Fibroblast of skin of right biceps (primary cell): ENCODE measurements around the gene TFF1.

ENCODE experiments used
- DNase-seq: peaks from one replicate; pipeline ENCODE4 v3.0.0-alpha.2; 2013

The TFF1 gene

DNA sequence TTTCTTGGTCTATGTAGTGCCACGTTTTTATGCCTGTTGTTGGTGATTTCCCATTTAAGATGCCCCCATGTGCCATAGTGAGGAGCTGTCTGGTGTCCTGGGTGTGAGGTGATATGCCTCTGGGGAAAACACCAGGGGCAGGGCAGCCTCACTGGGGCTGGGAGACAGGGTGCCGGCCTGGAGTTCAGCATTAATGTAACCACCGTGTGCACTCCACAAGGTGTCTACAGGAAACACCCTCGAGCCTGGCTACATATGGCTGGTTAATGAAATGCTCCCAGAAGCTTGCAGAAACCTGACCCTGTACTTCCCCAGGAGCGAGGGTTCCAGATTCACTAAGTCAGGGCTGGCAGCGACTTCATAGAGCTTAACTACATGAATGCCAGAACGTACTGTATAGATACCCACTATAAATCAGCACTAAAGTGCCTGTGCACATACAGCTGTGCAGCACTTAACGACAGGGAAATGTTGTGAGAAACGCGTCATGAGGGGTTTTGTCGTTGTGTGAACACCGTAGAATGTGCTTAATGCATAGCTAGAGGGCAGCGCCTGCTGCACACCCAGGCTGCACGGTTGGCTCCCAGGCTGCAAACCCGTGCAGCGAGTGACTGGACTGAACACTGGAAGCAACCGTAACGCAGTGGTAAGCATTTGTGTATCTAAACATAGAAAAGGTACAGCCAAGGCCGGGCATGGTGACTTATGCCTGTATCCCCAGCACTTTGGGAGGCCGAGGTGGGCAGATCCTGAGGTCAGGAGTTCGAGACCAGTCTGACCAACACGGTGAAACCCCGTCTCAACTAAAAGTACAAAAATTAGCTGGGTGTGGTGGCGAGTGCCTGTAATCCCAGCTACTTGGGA, 25.9 kb downstream of the TFF1 start:
- no peak for DNase-seq

DNA sequence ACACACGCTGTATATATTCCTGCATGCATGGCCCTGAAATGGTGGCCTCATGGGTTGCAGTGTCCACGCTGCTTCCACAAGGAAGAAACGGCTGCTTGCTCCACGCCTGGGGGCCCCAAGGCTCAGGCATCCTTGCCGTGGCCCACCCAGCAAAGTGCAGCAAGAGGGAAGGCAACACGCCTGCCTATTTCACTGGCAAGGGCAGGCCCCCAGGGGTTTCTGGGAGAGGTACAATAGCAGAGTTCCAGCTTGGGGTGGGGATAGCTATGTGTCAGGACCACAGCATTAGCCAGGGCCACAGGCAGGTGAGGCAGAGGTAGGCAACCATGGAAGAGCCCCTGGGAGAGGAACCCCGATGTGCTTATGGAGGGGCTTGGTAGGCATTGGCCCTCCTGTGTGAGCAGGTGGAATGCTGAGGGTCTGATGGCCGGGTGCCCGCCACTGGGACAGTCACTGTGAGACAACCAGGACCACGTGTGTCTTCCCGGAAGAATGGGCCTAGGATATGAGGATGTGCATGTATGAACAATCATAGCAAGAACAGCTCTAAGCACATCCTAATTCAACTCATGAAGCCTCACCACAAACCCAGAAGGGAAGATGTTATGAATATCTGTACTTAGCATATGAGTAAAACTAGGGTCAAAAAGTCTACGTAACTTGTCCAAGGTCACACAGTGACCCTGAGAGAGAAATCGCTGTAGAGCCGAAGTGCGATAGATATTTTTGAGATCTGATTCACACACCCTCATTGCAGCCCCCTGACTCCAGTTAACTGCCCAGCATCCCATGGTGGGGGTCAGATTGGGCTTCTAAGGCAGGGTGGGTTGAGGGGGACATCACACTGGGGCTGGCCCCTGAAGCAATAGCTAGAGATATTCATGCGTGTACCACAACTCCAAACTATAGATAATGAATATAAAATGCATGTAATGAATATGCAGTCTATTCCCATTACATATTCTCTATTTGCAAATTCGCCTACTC, 27.3 kb downstream of the TFF1 start:
- DNase-seq, result no peak

DNA sequence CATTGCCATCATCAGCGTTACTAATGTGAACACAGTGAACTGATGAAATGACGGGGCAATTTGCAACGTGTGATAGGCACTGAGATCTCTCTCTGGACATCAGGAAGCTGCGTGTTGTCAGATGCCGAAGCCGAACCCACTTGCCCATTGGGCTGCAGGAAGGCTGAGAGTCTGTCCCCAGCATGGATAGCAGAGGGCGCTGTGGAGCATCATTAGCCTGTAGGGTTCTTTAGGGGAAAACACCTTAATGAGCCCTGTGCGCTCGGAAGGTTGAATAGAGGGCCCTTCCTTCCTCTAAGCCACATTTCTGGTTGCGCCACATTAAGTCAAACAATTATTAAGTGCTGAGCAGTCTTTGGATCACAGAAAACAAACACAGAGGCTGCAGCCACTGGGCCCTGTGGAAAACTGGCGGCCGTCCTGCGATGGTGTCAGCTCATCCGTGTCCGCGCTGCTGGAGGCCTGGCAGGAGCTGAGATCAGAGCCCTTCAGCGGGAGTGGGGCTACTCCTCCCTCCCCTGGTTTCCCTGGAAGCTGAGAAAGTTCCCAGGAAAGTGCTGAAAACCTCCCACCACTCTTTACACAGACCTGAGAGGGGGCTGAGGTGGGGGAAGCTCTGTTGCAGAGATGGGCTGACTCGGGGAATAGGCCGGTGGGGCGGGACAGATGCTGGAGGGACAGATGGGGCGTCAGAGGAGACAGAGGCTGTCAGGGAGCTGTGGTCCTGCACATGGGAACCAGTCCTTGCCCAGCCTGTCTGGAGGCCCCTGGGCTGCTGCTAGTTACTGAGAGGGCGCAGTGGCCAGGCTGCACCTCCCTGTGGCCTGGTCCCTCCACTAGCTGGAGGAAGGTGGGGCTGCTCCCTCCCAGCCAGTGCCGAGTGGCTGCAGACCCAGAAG, 28.3 kb downstream of the TFF1 start:
- DNase-seq, result peak; percentile 17

DNA sequence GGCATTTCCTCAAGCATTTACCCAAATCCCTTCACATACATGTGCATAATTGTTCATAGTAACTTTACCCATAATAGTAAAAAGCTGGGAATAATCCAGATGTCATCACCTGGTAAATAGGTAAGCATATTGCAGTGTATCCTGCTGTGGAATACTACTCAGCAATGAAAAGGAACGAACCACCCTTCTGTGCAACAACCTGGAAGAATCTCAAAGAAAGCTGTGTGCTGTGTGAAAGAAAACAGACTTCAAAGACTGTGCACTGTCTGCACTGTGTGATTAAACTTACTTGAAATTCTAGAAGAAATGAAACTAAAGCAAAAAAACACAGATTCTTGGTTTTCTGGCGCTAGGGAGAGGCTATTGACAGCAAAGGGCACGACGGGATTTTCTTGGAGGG, 29.1 kb downstream of the TFF1 start:
- DNase-seq, result no peak

DNA sequence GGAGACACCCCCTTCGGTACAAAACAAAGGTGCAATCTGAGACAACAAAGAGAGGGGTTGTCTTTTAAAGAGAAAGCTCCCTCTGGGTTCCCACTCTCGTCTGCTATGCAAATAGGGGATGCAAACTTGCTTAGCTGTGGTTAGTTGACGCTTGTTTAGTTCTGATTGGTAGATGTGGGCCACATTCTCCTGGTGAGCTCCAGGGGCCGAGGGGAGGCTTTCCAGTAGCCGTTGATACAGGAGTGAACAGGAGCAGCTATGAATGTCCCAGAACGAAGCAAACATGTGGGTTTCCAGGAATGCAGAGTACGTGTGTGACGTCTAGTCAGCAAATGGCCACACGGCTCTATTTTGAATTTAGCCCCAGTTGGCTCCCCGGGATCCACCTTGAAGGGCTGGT, 30.3 kb downstream of the TFF1 start:
- DNase-seq, result peak; percentile 12

DNA sequence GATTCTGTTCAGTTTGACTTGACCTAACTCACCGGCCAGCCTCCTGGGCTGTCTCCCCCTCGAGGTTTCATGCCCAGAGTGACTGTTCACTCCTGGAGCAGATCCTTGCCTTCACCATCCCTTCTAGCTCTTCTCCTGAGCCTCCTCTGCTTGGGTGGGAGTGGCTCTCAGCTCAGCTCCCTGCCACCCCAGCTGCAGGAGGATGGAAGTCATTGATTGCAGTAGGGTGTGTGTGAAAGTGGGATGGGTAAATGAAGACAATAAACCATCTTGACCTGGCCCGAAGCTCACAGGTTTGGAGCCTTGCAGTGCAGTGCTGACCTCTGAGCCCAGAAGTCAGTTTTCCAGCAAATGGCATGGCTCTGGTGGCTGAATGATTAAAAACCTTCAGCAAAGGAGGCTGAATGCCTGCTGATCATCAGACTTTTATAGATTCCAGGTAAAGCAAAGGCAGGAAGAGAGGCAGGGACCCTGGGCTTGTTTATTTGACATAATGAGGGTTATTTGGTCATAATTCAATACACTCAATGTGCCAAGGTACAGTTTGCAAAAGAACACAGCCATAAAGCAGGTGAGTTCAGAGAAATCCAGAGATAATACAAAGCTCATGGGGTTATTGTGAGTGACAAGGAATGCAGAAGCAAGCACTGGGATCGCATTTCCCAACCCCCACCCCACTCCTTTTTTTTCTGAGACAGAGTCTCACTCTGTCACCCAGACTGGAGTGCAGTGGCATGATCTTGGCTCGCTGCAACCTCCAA, 33.6 kb downstream of the TFF1 start:
- no peak for DNase-seq

DNA sequence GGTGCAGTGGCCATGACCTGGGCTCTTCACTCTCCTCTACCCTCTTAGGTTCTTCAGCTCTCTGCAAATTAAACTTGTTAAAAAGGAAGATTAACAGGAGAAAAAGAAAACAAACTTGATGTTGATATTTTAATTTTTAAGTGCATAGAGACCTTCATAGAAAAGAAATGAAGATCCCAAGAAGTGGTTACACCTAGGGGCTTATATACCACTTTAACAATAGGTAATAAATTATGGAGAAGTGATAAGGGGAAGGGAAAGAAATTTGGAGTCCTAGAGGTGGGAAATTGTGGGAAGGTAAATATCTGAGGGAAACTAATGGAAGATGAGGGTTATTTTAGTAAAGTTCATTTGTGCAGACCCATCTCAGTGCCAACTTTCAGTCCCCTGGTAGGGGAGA, 34.7 kb downstream of the TFF1 start:
- DNase-seq, result no peak

DNA sequence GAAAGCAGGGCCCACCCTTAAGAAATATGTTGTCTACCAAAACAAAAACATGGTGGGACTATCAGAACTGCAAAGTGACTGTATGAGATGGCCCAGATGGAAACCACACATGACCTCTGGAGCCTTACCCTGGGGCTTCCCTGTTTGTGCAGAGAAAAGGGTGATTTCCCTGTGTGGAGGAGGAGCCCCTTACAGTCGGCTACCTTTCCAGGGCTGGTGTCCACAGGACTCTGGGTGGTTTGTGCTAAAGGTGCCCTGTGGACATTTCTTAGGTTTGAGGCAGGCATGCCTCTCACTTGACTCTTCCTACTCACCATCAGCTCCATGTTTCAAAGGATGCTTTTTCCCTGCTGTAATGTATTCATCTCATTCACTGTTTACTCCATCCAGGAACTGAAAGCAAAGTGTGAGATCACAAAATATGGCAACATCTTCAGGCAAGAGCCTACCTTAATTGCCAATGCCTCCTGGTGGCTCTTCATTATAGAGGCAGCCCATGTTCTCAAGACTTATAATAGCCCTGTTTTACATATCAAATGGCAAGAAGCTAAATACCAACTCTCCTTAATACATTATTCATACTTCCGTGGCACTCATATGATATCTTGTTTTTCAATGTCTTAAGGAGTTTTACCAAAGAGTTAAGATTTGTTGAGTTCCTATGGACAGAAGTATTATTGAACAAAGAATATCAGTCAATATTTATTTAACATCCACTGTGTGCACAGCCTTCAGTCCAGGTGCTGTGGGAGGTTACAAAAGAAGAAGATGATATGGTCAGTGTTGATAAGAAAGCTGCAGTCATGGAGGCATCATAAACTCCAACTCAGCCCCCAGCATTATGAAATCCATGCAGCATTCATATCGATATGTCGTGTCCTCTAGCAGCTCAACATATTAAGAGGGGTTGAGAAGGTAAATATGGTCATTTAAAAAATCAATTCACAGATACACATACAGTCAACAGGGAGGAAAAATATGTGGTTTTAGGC, 35.7 kb downstream of the TFF1 start:
- no peak for DNase-seq

DNA sequence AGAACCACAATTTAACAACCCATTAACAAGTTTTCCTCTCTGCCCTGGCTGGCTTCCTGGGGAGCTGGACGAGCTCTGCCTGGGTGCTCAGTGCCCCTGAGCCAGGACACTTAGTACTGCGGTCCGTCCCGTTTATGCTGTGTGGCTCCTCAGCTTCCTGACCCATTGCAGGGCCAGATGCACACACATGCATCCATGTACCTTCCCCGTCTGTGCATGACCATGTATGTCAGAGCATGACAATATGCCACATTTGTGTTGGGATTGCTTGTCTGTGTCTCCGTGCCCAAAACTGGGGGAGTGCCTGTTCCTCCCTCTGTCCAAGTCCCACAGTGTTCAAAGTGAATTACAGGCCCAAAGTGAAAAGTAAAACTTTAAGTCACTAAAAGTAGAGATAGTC, 41.4 kb downstream of the TFF1 start:
- no peak for DNase-seq

DNA sequence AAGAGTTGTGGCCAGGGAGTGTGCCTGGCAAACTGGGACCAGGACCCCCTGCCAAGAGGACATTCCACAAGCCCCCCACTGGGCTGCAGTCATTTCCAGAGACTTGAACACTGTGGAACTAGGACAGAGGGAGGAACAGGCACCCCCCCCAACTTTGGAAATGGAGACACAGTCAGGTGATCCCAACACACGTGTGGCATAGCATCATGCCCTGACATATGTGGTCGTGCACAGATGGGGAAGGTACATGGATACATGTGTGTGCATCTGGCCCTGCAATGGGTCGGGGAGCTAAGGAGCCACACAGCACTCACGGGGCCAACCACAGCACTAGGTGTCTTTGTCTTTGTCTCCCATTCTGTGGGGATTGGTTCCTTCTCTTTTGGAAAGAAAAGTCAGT, 44.5 kb downstream of the TFF1 start:
- no peak for DNase-seq

DNA sequence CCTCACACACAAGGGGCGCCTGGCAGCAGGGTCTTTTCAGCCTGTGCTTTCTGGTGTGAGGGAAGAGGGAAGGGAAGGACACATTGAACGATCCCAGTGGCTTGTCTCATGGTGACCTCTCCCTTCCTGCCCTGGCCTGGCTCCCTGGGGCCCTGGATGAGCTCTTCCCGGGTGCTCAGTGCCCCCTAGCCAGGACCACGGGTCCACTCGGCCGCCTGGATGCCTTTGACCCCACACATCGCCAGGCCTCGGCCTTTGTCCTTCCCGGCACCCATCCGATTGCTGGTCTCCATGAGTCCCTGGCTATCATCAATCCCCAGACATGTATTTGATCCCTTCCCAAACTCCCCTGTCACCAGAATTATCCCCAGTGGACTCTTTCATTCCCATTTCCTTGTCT, 45.1 kb downstream of the TFF1 start:
- no peak for DNase-seq

DNA sequence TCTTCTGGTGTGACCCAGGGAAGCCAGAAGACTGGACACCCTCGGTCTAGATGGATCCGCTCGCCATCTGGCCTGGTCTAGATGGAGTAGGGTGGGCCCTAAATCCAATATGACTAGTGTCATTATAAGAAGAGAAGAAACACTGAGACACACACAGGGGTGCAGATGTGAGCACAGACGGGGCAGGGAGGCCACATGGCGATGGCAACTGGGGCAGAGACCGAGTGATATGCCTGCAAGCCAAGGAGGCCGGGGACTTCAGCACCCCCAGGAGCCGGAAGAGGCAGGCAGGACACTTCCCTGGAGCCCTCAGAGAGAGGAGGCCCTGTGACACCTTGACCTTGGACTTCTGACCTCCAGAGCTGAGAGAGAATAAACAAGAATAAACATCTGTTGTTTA, 45.5 kb downstream of the TFF1 start:
- no peak for DNase-seq

DNA sequence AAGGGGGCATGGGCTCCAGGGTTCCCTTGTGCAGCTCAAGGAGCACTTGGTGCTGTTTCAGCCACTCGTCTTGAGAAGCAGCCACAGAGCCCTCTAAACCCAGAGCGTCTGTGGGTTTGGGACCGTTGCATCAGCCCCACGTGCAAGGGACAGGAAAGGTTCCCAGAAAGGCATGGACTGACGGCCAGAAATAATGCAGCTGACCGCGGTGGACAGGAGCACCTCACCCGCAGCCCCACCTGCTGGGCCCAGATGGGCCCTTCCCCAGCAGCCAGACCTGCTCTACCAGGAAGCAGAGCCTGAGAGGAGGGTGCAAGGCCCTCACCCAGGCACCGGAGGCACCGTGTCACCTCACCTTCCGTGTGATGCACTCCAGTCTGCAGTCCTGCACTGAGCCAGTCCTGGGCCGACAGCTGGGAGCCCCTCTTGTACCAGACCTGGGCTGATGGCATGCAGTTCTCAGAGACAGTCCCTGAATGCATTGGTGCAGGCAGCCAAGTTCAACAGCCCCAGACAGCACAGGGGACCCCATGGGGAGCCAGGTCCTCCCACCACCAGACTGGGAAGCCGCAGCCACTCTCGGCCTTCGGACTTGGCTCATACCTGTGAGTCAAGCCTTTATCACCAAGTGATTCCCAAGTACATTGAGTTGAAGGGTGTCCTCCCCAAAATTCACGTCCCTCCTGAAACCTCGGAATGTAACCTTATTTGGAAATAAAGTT, 46.3 kb downstream of the TFF1 start:
- DNase-seq, result no peak

DNA sequence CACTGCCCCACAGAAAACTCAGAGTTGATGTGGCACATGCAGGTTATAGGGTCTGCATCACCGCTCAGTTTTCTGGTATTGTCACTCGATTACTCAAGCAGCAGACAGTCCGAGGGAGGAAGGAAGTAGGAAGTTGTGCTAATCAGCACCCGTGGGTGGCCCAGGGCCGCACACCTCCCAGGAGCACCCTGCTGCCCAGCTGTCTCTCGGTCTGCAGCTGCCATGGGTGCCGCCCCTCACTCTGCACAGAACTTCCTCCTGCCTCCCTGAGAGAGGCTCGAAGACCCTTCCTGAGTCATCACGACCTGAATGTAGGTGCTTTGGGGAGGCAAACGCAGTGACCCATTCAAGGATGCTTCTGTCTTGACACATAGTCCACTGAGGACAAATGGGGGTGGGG, 47.0 kb downstream of the TFF1 start:
- DNase-seq, result no peak

DNA sequence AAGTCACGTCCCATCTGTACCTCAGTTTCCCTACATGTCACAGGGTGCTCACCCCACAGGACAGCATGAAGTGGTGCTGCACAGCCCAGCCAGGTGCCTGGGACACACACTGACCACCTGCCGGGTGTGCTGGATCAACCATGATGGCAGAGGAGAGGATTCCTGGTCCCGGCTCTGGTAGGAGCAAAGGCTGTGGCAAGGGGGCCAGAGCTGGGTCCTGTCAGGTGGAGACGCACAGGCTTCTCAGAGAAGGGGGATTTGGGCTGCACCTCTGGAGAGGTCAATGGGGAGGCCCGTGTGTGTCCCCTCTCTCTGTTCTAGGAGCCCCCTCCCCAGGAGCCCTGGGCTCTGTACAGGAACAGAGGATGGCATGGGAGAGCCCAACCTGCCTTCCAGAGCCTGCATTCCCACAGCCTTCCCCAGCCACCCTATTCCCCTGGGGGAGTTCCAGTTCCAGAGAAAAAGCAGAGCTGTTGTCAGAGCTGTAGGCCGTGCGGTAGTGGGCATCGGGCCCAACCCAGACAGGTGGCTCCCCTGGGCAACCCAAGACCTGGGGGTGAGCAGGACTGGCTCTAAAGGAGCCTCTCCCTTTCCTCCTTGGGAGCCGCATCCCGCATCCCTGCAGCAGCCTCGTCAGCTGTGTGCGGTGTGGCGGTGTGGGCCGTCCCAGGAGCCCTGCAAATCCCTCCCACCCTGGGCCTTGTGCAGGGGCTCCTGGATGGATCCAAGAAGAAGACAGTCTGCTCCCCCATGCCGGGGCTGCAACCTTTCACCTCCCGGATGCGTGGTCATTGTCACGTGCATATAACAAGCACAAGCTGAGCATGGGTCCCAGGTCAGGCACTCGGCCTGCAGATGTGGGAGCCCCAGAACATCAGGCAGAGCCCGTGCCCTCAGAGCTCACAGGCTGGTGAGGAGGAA, 48.2 kb downstream of the TFF1 start:
- DNase-seq, result no peak

DNA sequence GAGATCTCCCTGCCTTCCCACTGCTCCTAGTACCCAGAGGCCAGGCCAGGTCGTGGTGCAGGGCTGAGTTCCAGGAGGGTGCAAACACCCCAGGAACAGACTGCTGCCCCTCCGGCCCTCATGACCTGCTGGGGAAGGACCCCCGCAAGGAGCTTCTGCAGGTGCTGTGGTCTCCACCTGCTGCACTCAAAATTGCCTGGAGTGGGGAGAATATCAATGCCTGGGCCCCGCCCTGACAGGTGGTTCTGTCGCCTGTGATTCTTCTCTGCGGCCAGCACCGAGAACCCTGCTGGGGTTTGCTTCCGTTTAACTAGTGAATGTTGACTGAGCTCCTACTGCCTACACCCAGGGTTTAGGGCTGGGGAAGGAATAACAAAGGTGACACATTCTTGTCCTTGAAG, 49.0 kb downstream of the TFF1 start:
- no peak for DNase-seq

DNA sequence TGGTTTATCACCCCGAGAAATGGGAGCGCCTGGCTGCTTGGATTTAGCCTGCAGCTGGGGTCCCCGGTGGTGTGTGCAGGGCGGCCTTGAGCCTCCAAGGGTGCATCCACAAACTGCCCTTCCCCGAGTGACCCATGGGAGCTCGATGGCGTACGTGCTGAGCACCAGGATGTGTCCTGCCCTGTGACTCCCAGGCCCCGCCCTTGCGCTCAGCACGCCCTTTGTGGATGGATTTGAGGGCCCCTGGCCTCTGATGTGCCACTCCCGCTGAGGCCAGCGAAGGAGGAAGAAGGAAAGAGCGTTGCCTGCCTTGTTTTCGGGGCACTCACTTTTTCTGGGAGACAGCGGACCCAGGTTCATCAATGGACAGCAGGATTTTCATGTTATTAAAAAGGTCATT, 49.4 kb downstream of the TFF1 start:
- no peak for DNase-seq

DNA sequence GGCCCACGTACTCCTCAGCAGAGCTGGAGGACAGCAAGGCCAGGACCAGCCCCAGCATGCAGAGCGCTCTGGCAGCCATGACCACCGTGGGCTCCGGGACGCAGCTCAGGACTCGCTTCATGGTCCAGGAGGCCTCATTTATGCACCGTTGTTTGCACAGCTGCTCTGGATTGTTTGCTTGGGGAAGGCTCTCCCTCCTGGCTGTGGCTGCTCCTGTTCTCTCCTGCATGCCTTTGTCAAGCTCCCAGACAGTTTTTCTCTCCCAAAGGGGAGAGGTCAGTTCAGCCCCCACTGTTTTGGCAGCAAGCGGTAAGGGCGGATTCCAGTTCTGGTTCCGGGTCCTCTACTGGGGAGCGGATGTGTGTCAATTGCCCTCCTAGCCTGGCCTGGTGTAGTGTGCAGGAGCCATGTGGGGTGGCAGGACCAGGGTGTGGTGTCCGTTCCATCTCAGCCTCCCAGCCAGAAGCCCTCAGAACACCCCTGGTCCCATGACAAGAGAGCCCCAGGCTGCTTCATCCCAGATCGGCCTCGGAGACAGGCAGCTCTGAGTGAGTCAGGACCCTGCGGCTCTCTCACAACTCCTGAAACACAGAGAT, 50.9 kb downstream of the TFF1 start, which contains the start of gene TFF3:
Gene TFF3, minus strand, starts transcription at position 114 of the 596 bp plus-strand sequence. Its CDS starts 35 bp downstream, at position 79.
- no peak for DNase-seq
